ENCODE data around the gene TMEM140. TPM values are rescaled to one million over a fixed set of nuclear protein-coding genes. Genes with fewer than 3 reads are reported as not detected.

TMEM140 gene
- total and polyA plus RNA-seq, 2 experiments from 2014 or later = 1.6 to 6.1 TPM

GRCh38 chr7:135167365-135167917 lies 19.6 kb downstream of the TMEM140 start:
- Histone ChIP-seq H3K4me2 (ENCODE audit: unreplicated experiment) (no peak overlapping the region), H3K27me3 (replicated peaks; ENCODE audit: insufficient read depth) (no peaks in the 10 kb centered on the region), H3K9ac (no peak overlapping the region), H3K4me3 (no peak overlapping the region), H2AFZ (no peak overlapping the region), H3K36me3 (ENCODE audit: low read depth) (peaks cover 7% of the 10 kb centered on the region; the same call in 1 of the 2 replicates), H3F3A (ENCODE audit: insufficient read depth) (peaks cover 14% of the 10 kb centered on the region), H3K9me3 (ENCODE audit: low read depth) (no peaks in the 10 kb centered on the region), H4K20me1 (ENCODE audit: insufficient read depth) (no peaks in the 10 kb centered on the region), H3K79me2 (ENCODE audit: insufficient read depth) (peaks cover 30% of the 10 kb centered on the region), H3K27ac (no peak overlapping the region), H3K9me2 (ENCODE audit: insufficient read depth) (no peaks in the 10 kb centered on the region), H3K4me1 (ENCODE audit: insufficient read depth) (peaks cover 25% of the 10 kb centered on the region)
- no peak for DNase-seq
- in situ Hi-C loops (cut with MboI) = no loop called here
- TF ChIP-seq EZH2 (IDR thresholded peaks at IDR 0.05; ENCODE audit: insufficient read depth, poor library complexity, severe bottlenecking) = no peak
- TF ChIP-seq EZH2phosphoT487 (IDR thresholded peaks at IDR 0.05; ENCODE audit: insufficient read depth, low read depth) = no peak
- WGBS, 2 experiments (ENCODE audit: low coverage in 1 of 2, low lambda C conversion rate in 2 of 2, missing lambda C conversion rate in 2 of 2) = 89 to 92% methylated on average over 12 of the region's 12 CpGs

DNA sequence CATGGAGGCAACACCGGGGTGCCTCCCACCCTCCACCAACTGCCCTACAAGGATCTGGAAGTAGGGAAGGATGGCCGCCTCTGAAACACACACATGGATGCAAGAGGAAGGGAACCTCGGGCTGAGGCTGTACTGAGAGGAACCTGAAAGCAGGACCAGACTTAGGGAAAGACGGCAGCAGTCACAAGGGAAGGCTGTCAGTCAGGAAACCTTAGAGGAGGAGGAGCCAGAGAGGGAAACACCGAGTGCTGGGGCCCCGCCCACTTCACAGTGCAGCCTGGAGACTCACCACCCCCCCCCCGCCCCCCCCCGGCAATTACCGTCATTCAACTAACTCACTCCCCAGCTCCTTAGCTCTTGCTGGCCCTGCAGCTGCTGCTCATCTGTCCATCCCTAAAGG lies 20.1 kb downstream of the TMEM140 start:
- in situ Hi-C loops (cut with MboI) = no loop called here

DNA sequence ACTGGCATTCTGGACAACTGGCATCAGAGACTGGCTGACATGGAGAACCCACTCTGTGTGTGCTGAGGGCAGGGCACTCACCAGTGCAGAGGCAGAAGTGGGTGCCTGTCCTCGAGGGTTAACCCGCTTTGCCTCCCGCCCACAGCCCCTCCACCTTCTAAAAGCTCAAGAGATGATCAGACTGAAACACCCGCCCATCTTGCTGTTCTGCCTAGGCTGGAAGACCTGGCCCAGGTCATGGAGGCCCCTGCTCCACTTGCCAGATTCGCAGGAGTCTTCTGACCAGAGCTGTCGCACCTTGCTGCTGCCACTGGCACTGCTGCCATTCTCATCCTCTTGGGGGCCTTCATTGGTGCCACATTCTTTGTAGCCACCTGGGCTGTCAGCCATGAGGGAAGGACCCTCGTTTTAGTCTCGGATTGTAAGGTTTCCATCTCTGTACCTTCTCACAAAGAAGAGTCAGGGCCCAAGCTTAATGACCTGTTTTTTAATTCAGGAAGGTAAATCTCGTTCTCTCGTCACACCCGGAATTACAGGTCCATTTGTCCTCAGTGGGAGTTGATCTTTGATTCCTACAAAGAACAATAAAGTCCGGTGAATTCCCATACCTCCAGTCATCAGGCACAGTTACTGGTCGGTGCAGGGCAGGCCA lies 20.7 kb downstream of the TMEM140 start:
- Histone ChIP-seq H3K4me2 (ENCODE audit: unreplicated experiment) (peak overlapping the region; percentile 83), H3K9me2 (ENCODE audit: insufficient read depth) (no peaks in the 10 kb centered on the region), H3K9ac (no peak overlapping the region), H3K79me2 (ENCODE audit: insufficient read depth) (peaks cover 30% of the 10 kb centered on the region), H3K4me1 (ENCODE audit: insufficient read depth) (peaks cover 25% of the 10 kb centered on the region), H3F3A (ENCODE audit: insufficient read depth) (peaks cover 14% of the 10 kb centered on the region), H3K27ac (peak overlapping the region; percentile 92), H2AFZ (no peak overlapping the region), H3K4me3 (peak overlapping the region; percentile 84), H3K36me3 (ENCODE audit: low read depth) (peaks cover 7% of the 10 kb centered on the region; the same call in 1 of the 2 replicates), H4K20me1 (ENCODE audit: insufficient read depth) (no peaks in the 10 kb centered on the region), H3K27me3 (replicated peaks; ENCODE audit: insufficient read depth) (no peaks in the 10 kb centered on the region), H3K9me3 (ENCODE audit: low read depth) (no peaks in the 10 kb centered on the region)
- DNase-seq = no peak
- TF ChIP-seq EZH2 (IDR thresholded peaks at IDR 0.05; ENCODE audit: insufficient read depth, poor library complexity, severe bottlenecking) = no peak
- no peak for TF ChIP-seq EZH2phosphoT487 (IDR thresholded peaks at IDR 0.05; ENCODE audit: insufficient read depth, low read depth)
- in situ Hi-C loops (cut with MboI) = no loop called here
- WGBS, 2 experiments (ENCODE audit: low coverage in 1 of 2, low lambda C conversion rate in 2 of 2, missing lambda C conversion rate in 2 of 2) = 80 to 84% methylated on average over 13 of the region's 13 CpGs

More for the DNA sequence above, 20.1 kb downstream of the TMEM140 start:
- Histone ChIP-seq H3F3A (ENCODE audit: insufficient read depth) (peaks cover 14% of the 10 kb centered on the region), H3K27ac (no peak overlapping the region), H3K27me3 (replicated peaks; ENCODE audit: insufficient read depth) (no peaks in the 10 kb centered on the region), H3K36me3 (ENCODE audit: low read depth) (peaks cover 7% of the 10 kb centered on the region; the same call in 1 of the 2 replicates), H3K9me2 (ENCODE audit: insufficient read depth) (no peaks in the 10 kb centered on the region), H3K9ac (no peak overlapping the region), H3K4me2 (ENCODE audit: unreplicated experiment) (no peak overlapping the region), H4K20me1 (ENCODE audit: insufficient read depth) (no peaks in the 10 kb centered on the region), H3K79me2 (ENCODE audit: insufficient read depth) (peaks cover 30% of the 10 kb centered on the region), H2AFZ (no peak overlapping the region), H3K9me3 (ENCODE audit: low read depth) (no peaks in the 10 kb centered on the region), H3K4me3 (no peak overlapping the region), H3K4me1 (ENCODE audit: insufficient read depth) (peaks cover 25% of the 10 kb centered on the region)
- peak; percentile 21 for DNase-seq
- TF ChIP-seq EZH2 (IDR thresholded peaks at IDR 0.05; ENCODE audit: insufficient read depth, poor library complexity, severe bottlenecking) (no peak), EZH2phosphoT487 (IDR thresholded peaks at IDR 0.05; ENCODE audit: insufficient read depth, low read depth) (no peak)
- 40 to 64% methylated on average over 4 to 9 of the region's 9 CpGs for WGBS, 2 experiments (ENCODE audit: low coverage in 1 of 2, low lambda C conversion rate in 2 of 2, missing lambda C conversion rate in 2 of 2)

DNA sequence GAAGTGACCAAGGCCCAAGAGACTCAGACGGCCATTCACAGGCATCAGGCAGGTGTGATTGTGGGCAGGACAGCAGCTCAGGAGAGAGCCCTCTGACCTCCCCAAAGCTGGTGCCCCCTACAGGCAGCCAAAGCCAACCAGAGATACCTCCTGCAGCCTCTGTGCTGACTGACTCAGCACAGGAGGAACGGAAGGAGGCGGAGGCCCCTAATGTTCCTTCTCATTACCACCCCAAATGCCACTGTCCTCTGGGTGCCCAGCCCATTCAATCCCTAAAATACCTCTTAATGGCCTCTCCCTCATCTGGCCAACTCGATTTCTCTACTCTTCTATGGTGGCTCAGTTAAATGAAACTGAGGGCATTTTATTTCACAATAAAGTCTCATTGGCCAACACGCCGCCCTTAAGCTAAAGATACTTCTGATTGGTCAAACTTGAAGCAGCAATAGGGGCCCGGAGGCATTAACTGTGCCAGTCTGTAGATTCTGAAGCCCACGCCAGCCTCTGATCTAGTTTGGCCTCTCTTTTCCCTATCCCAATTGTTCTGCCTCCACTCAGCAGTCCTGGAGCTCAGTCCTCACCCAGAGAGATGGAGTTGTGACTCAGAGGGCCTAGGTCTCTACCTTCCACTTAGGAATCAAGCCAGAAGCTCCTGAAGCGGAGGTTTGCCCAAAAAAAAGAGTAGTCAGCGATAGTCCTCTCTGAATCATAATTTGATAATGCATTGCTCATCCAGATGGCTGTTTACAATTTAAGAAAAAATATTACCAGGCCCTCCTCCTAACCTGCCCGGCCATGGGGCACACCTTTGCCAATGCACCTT lies 21.5 kb downstream of the TMEM140 start:
- peak overlapping the region; percentile 95 for H2AFZ ChIP-seq
- H3K79me2 ChIP-seq (ENCODE audit: insufficient read depth) = peaks cover 30% of the 10 kb centered on the region
- peak; percentile 77 for DNase-seq
- H3K27ac ChIP-seq = peak overlapping the region; percentile 92
- H3K4me1 ChIP-seq (ENCODE audit: insufficient read depth) = peaks cover 25% of the 10 kb centered on the region
- no peaks in the 10 kb centered on the region for H3K9me3 ChIP-seq (ENCODE audit: low read depth)
- in situ Hi-C loops (cut with MboI) = no loop called here
- peaks cover 14% of the 10 kb centered on the region for H3F3A ChIP-seq (ENCODE audit: insufficient read depth)
- peak overlapping the region; percentile 84 for H3K9ac ChIP-seq
- no peaks in the 10 kb centered on the region for H4K20me1 ChIP-seq (ENCODE audit: insufficient read depth)
- H3K36me3 ChIP-seq (ENCODE audit: low read depth) = peaks cover 7% of the 10 kb centered on the region; the same call in 1 of the 2 replicates
- peak overlapping the region; percentile 83 for H3K4me2 ChIP-seq (ENCODE audit: unreplicated experiment)
- TF ChIP-seq EZH2phosphoT487 (IDR thresholded peaks at IDR 0.05; ENCODE audit: insufficient read depth, low read depth) (no peak), EZH2 (IDR thresholded peaks at IDR 0.05; ENCODE audit: insufficient read depth, poor library complexity, severe bottlenecking) (no peak)
- H3K9me2 ChIP-seq (ENCODE audit: insufficient read depth) = no peaks in the 10 kb centered on the region
- no peaks in the 10 kb centered on the region for H3K27me3 ChIP-seq (replicated peaks; ENCODE audit: insufficient read depth)
- peak overlapping the region; percentile 84 for H3K4me3 ChIP-seq
- 45 to 50% methylated on average over 11 of the region's 11 CpGs for WGBS, 2 experiments (ENCODE audit: low coverage in 1 of 2, low lambda C conversion rate in 2 of 2, missing lambda C conversion rate in 2 of 2)

All from GM23248 (cell line).